Measurements from ENCODE around the gene PLA2G4D. TPM values are rescaled to one million over a fixed set of nuclear protein-coding genes. Genes with fewer than 3 reads are reported as not detected.

PLA2G4D gene
- total RNA-seq, 4 donors from 2014 or later, result not detected

- H3K27me3 ChIP-seq, result no peaks in the 10 kb centered on the region
- peaks cover 0 to 9% (median 0%) of the 10 kb centered on the region in 4 donors for H3K9me3 ChIP-seq
- H3K27ac ChIP-seq, result no peak overlapping the region
- DNase-seq, result no peak
- TF ChIP-seq POLR2A (IDR thresholded peaks at IDR 0.05) (no peak), CTCF (IDR thresholded peaks at IDR 0.05) (no peak)
- H3K36me3 ChIP-seq, result no peaks in the 10 kb centered on the region
- H3K4me1 ChIP-seq, result peaks cover 0 to 9% (median 4%) of the 10 kb centered on the region in 4 donors
- no peak overlapping the region for H3K4me3 ChIP-seq
These were observed 42.2 kb upstream of the PLA2G4D start for GRCh38 chr15:42136513-42136912.

DNA sequence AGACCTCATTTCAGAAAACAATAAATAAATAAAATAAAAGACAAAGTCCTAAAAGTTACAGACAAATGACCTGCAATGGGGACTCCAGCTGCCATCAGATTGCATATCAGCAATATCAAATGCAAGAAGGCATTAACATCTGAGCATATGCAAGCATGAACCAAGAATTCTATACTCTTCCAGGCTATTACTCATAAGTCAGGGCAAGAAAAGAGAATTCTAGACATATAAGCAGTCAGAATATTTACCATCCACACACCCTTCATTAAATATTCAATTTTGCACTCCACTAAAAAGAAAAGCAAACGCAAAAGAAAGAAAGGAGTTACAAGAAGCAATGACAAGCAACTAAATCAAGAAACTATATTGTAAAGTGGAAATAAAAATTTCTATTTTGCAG is 41.0 kb upstream of the PLA2G4D start:
- Histone ChIP-seq H3K27ac (no peak overlapping the region), H3K36me3 (no peaks in the 10 kb centered on the region), H3K4me1 (peaks cover 0 to 9% (median 4%) of the 10 kb centered on the region in 4 donors), H3K27me3 (no peaks in the 10 kb centered on the region), H3K9me3 (peaks cover 0 to 9% (median 0%) of the 10 kb centered on the region in 4 donors), H3K4me3 (no peak overlapping the region)
- TF ChIP-seq CTCF (IDR thresholded peaks at IDR 0.05), result no peak
- no peak for TF ChIP-seq POLR2A (IDR thresholded peaks at IDR 0.05)
- no peak for DNase-seq

DNA sequence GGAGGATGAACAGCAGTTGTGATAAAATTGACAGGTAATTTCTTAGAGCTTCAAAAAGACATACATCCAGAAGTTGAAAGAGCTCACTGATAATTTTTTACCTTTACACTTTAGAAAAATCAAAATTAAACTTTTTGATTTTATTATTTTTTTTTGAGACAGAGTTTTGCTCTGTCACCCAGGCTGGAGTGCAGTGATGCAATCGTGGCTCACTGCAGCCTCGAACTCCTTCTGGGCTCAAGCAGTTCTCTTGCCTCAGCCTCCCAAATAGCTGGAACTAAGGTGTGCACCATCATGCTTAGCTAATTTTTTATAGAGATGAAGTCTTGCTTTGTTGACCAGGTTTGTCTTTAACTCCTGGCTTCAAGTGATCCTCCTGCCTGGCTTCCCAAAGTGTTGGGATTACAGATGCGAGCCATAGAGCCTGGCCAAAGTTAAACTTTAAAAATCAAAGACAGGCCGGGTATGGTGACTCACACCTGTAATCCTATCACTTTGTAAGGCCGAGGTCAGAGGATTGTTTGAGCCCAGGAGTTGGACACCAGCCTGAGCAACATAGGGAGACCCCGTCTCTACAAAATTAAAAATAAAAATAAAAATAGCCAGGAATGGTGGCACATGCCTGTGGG is 40.4 kb upstream of the PLA2G4D start:
- Histone ChIP-seq H3K4me1 (peaks cover 0 to 5% (median 2%) of the 10 kb centered on the region in 4 donors), H3K36me3 (no peaks in the 10 kb centered on the region), H3K9me3 (peaks cover 0 to 9% (median 0%) of the 10 kb centered on the region in 4 donors), H3K27me3 (no peaks in the 10 kb centered on the region), H3K27ac (no peak overlapping the region), H3K4me3 (no peak overlapping the region)
- TF ChIP-seq POLR2A (IDR thresholded peaks at IDR 0.05), result no peak
- TF ChIP-seq CTCF (IDR thresholded peaks at IDR 0.05), result no peak
- DNase-seq, result peak in 2 of 3 donors; percentile 3 to 13

DNA sequence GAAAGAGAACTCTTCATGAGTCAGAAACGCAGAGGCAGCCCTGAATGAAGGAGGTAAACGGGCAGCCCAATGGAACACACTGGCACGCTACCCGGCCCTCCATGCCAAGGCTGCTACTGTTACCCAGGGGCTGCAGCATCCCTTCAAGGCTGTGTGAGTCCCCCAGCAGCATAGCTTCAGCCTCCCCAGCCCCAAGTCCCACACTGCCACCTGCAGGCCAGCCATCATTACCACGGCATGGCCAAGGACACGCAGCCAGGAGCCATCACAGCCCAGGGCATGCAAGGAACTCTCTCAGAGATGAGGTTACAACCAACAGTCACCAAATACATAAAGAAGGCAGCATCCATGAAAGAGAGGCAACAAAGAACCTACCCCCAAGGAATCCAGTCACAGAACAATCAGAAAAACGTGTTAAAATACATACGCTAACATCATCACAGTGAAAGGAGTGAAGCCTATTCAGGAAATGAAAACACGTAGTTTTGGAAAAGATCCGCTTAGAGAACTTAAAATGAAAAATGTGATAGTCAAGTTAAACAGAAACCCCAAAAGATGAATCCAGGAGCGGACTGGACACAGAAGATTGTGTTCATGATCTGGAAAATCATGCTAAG is 39.6 kb upstream of the PLA2G4D start:
- Histone ChIP-seq H3K4me1 (no peaks in the 10 kb centered on the region), H3K9me3 (peaks cover 0 to 9% (median 0%) of the 10 kb centered on the region in 4 donors), H3K27ac (no peak overlapping the region), H3K27me3 (no peaks in the 10 kb centered on the region), H3K36me3 (no peaks in the 10 kb centered on the region), H3K4me3 (no peak overlapping the region)
- TF ChIP-seq CTCF (IDR thresholded peaks at IDR 0.05) (peak in 4 of 6 experiments; percentile 37 to 66 (median 56)), POLR2A (IDR thresholded peaks at IDR 0.05) (no peak)
- DNase-seq, result peak; percentile 20 to 77 (median 69)

DNA sequence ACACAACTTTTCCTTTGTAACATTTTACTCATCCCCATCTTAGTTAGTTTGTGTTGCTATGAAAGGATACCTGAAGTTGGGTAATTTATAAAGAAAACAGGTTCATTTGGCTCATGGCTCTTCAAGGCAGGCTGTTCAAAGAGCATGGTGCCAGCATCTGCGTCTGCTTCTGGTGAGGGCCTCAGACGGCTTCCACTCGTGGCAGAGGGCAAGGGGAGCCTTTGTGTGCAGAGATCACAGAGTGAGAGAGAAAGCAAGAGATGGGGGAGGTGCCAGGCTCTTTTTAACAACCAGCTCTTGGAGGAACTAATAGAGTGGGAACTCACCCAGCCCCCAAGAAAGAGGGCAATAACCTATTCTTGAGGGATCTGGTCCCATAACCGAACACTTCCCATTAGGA is 39.0 kb upstream of the PLA2G4D start:
- Histone ChIP-seq H3K27me3 (no peaks in the 10 kb centered on the region), H3K36me3 (no peaks in the 10 kb centered on the region), H3K4me3 (no peak overlapping the region), H3K4me1 (no peaks in the 10 kb centered on the region), H3K27ac (no peak overlapping the region), H3K9me3 (peaks cover 0 to 4% (median 0%) of the 10 kb centered on the region in 4 donors)
- no peak for TF ChIP-seq CTCF (IDR thresholded peaks at IDR 0.05)
- no peak for TF ChIP-seq POLR2A (IDR thresholded peaks at IDR 0.05)
- peak in 2 of 3 donors; percentile 6 to 28 for DNase-seq
